Smooth muscle cell of the brain vasculature (primary cell): Measurements from ENCODE around the gene CIC.

Experiments
- DNase-seq: peaks from one replicate; pipeline ENCODE4 v3.0.0-alpha.2; 2012; ENCODE audit warnings: low read depth, low spot score

CIC gene

DNA sequence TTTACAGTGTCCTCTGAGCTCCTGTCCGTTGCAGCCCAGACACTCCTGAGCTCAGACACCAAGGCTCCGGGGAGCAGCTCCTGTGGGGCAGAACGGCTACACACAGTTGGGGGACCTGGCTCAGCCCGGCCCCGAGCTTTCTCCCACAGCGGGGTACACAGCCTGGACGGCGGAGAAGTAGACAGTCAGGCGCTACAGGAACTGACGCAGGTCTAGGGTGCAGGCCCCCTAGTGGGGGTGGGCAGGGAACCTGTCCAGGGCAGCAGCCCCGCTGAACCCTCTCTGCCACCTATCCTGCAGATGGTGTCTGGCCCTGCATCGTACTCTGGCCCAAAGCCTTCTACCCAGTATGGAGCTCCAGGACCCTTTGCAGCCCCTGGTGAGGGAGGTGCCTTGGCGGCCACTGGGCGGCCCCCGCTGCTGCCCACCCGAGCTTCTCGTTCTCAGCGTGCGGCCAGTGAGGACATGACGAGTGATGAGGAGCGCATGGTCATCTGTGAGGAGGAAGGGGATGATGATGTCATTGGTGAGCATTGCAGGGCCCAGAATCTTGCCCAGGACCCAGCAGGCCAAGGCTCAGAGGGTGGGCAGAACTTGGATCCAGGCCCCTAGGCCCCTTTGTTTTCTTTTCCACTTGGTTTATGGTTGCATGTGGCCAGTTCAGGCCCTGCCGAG, 20.0 kb downstream of the CIC start:
- no peak for DNase-seq

DNA sequence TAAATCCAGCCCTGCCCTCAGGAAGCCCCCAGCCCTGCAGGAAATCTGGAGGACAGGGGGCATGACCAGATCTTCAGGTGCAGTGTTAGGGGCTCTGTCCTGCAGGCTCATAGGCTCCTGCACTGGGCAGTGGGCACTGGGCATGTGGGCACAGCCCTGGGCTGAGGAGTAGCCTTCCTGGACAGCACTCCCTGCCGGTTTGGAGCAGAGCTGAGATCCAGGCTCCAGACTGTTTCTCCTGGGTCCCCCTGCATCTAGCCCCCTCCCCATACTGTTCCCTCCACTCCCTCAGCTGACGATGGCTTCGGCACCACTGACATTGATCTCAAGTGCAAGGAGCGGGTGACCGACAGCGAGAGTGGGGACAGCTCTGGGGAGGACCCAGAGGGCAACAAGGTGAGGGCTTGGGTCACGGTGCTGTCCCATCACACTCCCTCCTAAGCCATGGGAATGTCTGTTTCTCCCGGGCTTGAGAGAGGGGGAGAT, 20.5 kb downstream of the CIC start:
- no peak for DNase-seq

DNA sequence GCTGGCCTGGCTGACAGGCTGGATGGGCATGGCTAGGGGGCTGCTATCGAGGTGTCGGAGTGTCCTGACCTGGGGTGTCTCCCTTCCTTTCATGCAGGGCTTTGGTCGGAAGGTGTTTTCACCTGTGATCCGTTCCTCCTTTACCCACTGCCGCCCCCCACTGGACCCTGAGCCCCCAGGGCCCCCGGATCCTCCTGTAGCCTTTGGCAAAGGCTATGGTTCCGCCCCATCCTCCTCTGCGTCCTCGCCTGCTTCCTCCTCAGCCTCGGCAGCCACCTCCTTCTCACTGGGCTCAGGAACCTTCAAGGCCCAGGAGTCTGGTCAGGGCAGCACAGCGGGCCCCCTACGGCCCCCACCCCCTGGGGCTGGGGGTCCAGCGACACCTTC, 21.1 kb downstream of the CIC start:
- DNase-seq = no peak

GRCh38 chr19:42290523-42291434, 21.7 kb downstream of the CIC start:
- DNase-seq = no peak

- no peak for DNase-seq
Observed at GRCh38 chr19:42291435-42291810, 22.4 kb downstream of the CIC start.

DNA sequence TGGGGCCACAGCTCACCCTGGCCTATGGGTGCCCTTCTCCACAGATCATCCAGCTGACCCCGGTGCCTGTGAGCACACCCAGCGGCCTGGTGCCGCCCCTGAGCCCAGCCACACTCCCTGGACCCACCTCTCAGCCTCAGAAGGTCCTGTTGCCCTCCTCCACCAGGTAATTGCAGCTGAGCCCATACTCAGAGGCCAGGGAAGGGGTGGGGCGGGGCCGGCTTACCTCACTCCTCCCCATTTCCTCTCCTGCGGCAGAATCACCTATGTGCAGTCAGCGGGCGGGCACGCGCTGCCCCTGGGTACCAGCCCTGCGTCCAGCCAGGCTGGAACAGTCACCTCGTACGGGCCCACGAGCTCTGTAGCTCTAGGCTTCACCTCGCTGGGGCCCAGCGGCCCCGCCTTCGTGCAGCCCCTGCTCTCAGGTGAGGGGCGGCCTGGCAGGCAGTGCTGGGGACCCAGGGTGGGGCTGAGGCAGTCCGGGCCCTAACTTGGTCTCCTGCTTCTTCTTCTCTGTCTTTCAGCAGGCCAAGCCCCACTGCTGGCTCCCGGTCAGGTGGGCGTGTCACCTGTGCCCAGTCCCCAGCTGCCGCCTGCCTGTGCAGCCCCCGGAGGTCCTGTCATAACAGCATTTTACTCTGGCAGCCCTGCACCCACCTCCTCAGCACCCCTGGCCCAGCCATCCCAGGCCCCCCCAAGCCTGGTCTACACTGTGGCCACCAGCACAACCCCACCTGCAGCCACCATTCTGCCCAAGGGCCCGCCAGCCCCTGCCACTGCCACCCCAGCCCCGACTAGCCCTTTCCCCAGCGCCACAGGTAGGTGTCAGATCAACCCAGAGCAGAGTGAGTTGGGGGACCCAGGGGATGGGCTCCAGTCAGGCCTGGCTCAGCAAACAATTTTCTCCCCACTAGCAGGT, 23.2 kb downstream of the CIC start:
- no peak for DNase-seq

DNA sequence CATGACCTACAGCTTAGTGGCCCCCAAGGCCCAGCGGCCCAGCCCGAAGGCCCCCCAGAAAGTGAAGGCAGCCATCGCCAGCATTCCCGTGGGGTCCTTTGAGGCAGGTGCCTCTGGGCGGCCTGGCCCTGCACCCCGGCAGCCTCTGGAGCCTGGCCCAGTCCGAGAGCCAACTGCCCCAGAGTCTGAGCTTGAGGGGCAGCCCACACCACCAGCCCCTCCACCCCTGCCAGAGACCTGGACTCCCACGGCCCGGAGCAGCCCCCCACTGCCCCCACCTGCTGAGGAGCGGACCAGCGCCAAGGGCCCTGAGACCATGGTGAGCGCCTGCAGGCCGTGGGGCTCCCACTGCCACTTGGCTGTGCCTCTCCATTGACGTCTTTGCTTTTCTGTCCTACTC, 23.9 kb downstream of the CIC start:
- no peak for DNase-seq

DNA sequence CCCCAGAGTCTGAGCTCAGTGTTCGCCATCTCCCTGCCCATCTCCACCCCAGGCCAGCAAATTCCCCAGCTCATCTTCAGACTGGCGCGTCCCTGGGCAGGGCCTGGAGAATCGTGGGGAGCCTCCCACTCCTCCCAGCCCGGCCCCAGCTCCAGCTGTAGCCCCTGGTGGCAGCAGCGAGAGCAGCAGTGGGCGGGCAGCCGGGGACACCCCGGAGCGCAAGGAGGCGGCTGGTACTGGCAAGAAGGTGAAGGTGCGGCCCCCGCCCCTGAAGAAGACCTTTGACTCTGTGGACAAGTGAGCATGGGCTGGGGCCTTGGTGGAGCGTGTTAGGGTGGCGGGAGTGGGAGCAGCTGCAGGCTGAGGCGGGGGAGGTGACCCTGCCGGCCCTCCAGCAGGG, 24.5 kb downstream of the CIC start:
- no peak for DNase-seq

DNA sequence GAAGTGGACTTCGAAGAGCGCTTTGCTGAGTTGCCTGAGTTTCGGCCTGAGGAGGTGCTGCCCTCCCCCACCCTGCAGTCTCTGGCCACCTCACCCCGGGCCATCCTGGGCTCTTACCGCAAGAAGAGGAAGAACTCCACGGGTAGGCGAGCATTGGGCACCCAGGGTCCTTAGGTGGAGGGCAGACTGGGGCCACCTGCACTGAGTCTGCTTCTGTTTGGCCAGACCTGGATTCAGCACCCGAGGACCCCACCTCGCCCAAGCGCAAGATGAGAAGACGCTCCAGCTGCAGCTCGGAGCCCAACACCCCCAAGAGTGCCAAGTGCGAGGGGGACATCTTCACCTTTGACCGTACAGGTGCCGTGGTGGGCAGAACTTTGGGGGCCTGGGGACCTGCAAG, 24.9 kb downstream of the CIC start:
- no peak for DNase-seq

GRCh38 chr19:42294471-42295137, 25.6 kb downstream of the CIC start:
- DNase-seq = no peak

GRCh38 chr19:42295342-42295741, 26.3 kb downstream of the CIC start:
- DNase-seq = no peak

- no peak for DNase-seq
Observed at GRCh38 chr19:42295831-42296525, 26.9 kb downstream of the CIC start.

GRCh38 chr19:42297039-42297438, 28.0 kb downstream of the CIC start:
- DNase-seq = no peak

GRCh38 chr19:42301646-42302203, 32.7 kb downstream of the CIC start, which contains the start of gene PRR19:
TSS of gene PRR19 (plus strand) at chr19:42302132. CDS start at chr19:42309585, 7,453 bp downstream.
- no peak for DNase-seq

- DNase-seq = no peak
Observed at GRCh38 chr19:42303101-42303464, 34.0 kb downstream of the CIC start.

DNA sequence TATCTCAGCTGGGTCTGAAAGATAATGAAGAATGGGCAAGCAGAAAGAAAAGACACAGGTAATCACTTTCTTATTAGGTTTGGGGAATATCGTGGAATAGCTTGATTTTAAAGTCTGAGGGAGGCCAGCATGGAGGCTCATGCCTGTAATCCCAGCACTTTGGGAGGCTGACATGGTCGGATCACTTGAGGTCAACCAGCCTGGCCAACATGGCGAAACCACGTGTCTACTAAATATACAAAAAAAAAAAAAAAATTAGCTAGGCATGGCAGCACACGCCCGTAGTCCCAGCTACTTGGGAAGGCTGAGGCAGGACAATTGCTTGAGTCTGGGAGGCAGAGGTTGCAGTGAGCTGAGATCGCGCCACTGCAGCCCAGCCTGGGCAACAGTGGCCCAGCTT, 34.8 kb downstream of the CIC start:
- DNase-seq = no peak

- DNase-seq = no peak
Observed at GRCh38 chr19:42306646-42307045, 37.6 kb downstream of the CIC start.

GRCh38 chr19:42309686-42310085, 40.6 kb downstream of the CIC start:
- DNase-seq = no peak

- no peak for DNase-seq
Observed at GRCh38 chr19:42311657-42312056, 42.6 kb downstream of the CIC start.

GRCh38 chr19:42312370-42312769, 43.3 kb downstream of the CIC start:
- DNase-seq = no peak
